GM19025 (cell line): ENCODE measurements around the gene M1AP.

Source experiments
- ATAC-seq: cut with Tn5 transposase; IDR thresholded peaks from one replicate; pipeline ENCODE4 v1.9.1; 2021; ENCODE audit warnings: mild to moderate bottlenecking, low read depth, moderate library complexity; ENCODE audit not compliant: unreplicated experiment

The M1AP gene

GRCh38 chr2:74648009-74648443 is at the start of gene M1AP:
M1AP (minus strand) TSS chr2:74648330; CDS start chr2:74640275, 8,055 bp downstream.
- ATAC-seq: no peak

GRCh38 chr2:74696829-74697228 is 48.7 kb upstream of the M1AP start:
- ATAC-seq: no peak

DNA sequence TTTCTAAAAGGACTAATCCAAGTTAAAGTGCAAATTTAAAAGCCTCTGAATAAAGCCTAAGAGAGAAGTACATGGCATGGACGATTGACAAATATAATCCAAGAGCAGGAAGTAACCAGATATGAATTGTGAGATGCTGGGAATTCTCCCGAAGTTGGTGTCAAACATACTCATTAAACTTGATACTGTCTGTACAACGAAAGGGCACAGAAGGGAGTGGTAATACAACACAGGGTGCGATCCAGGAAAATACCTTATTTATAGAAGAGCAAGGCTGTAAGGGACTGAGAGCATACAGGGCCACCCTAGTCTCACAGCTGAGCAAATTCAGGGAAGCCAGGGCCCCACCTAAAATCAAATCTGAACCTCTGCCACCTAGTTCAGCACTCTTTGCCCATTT is 47.5 kb upstream of the M1AP start:
- no peak for ATAC-seq

GRCh38 chr2:74694281-74694680 is 46.2 kb upstream of the M1AP start:
- no peak for ATAC-seq

DNA sequence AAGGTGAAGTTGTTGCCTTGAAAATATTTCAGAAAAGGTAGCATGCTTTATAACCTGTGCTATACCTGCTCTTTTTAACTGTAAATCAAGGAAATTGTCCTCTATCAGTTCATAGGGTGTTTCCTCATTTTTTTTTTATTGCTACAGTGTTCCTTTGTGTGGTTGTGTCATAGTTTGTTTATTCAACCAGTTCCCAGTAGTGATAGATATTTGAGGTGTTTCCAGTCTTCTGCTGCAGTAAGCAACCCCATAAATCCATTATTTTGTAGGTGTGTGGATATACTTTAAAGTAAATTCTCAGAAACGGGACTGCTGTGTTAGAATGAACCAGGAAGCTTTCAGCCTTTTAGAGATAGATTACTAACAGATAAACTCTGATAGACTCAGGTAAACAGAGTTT is 45.5 kb upstream of the M1AP start:
- ATAC-seq: no peak

DNA sequence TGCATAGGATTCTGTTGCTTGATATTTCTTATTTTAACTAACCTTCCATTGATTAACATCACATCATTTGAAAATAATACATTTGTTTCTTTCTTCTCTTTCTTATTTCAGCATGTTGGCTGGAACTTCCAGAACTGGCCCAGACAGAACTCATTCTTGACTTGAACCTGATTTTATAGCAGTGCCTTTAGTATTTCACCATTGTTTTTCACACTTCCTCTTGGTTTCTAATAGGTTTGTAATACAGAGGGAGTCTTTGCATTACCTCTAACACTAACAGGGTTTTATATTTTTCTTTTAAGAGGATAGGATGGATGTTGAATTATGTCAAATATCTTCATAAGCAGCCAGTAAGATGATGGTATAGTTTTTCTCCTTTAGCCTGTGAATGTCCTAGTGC is 45.1 kb upstream of the M1AP start:
- ATAC-seq: no peak

DNA sequence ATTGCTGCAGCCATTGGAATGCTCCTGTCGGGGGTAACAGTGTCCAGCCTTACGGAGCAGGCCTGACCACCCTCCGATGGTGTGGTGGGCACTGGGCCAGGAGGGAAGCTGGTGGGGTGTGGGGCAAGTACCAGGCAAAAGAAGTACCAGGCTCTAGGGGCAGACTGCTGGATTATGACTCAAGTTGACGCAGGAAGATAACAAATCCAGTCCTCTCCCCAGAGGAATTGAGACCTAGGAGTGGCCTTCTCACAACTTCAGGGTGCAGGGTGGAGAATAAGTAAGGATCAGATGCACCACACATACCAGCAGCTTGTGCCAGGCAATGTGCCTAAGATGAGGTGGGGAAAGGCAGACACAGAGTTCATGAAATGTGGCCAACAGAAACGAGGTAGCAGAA is 43.8 kb upstream of the M1AP start:
- ATAC-seq: no peak

DNA sequence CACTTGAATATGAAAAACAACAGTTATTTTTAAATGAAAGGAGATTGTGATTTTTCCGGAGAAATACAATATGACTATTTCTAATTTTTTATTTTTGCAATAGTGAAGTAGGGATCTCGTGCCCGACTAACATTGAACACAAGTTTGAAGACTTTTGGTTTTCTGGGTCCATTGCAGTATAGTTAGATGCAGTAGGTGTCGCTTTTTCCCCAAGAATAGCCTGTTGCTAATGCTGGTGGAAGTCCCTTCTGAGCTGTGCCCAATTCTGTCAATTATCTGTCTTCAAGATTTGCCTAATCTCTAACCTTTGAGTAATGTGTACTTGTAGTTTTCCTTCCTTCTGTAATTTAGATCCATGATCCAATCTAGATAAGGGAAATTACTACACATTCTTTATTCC is 42.4 kb upstream of the M1AP start:
- ATAC-seq: peak; percentile 53

DNA sequence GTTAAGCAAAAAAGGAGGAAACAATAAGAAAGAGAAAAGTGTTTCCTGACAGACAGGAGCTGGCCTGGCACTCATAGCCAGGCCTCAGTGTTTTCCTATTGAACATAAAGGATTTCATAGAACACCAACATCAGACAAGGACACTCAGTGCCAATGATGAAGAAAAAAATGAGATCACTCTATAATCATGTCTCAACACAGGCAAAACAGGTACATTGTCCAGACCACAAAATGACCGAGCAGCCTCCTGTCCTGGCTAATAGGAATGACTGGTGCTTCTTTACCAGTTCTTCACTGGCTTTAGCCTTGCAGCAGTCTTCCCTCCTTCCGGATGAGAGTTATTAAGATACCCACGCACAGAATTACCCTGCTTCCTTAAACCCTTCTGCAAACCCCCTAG is 41.5 kb upstream of the M1AP start:
- no peak for ATAC-seq

DNA sequence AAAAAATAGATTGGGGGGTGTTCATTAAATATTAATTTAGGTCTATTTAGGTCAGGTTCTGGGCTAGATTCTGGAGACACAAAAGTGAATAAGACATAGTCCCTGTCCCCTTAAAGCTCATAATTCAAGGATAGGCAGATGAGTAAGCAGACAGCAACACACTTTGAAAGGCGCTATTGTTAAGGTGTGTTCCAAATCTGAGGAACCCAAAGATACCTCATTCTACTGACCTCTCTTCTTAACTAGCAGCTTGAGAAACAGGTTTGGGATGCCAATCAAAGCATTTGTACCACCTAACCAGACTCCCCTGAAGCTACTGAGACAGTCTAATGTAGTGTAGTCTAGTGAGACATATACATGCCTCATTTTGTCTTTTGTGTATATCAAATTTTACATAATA is 40.8 kb upstream of the M1AP start:
- ATAC-seq: no peak

- ATAC-seq: no peak
Measured at GRCh38 chr2:74685408-74685807, 37.3 kb upstream of the M1AP start.

DNA sequence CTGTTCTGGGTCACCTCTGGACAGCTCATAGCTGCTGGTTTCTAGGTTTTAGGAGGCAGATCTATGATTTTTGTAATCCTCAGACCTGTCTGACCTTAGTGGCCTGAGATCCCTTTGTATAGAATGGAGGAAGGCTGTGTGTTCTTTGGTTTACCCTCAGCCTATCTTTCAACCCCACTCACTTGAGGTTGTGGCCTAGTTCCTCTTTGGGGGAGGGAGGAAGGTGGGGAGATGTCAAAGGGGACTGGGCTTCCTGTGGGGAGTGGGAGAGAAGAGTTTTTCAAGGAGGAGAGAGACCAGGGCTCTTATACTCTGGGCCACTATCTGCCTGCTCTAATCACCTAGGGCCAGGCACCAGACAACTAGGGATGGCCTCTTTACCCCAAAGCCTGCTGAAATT is 34.4 kb upstream of the M1AP start:
- ATAC-seq: no peak

DNA sequence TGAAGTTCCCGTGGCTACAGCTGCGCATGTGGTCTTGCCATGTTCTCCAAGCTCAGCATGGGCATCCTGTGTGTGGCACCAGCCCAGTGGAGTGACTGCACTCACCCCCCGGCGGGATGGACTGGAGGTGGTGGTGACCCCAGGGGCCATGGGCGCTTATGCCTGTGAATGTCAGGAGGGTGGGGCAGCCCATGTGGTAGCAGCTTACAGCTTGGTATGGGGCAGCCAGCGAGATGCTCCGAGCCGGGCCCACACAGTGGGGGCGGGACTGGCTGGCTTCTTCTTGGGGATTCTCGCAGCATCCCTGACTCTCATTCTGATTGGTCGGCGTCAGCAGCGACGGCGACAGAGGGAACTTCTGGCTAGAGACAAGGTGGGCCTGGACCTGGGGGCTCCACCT is 31.5 kb upstream of the M1AP start:
- ATAC-seq: no peak

DNA sequence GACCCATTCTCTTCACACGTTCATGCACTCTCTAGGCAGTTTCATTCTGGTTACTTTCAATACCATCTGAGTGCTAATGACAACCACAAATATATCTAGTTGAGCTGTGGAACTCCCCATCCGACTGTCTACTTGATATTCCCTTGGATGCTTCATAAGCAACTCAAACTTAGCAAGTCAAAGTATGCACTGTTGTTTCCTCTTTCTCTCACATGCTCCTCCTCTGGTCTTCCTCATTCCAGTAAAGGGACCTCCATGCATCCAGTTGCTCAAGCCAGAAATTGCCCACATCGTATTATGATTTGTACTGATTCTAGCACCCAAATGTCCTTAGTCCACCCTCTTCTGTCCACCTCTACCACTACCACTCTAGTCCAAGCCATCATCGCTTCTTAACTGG is 28.2 kb upstream of the M1AP start:
- no peak for ATAC-seq

DNA sequence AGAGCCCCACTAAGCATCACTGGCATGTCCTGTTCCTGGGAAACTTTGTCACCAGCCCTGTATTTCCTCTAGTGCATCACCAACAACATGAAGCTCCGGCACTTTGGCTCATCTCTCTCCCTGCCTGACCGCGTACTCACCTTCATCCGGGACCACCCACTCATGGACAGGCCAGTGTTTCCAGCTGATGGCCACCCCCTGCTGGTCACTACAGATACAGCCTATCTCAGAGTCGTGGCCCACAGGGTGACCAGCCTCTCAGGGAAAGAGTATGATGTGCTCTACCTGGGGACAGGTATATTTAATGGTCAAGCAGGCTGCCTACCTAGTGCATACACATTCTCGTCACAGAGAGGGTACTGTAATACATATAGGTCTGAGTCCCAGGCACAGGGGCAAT is 27.0 kb upstream of the M1AP start:
- ATAC-seq: no peak

DNA sequence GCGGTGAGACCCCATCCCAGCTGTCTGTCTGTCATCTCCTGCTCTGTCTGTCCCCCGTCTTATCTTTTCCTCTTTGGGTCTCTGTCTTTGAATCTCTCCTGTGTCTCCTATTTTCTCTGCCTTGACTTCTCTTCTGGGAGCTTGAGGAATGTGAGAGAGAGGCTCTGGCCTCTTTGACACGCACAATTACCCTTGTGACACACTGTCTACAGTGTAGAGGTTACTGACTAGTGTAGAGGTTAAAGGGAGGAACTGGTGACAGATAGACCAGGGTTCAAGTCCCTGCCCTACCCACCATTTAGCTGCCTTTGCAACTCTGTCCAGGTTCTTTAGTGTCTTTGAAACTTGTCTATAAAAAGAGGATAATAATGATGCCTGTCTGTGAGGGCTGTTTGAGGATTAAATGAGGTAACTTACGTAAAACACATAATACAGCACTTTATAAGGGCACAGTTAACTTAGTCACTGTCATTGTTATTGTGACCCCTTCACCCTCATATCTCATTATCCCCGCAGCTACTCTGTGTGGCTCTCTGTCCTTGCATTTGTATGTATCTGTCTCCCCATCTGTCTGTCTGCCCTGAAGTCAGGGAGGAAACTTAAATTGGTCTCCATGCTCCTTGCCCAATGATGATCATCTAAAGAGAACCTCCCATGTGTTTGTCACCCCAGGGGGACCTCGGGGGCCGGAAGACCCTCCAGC is 25.8 kb upstream of the M1AP start:
- ATAC-seq: no peak

DNA sequence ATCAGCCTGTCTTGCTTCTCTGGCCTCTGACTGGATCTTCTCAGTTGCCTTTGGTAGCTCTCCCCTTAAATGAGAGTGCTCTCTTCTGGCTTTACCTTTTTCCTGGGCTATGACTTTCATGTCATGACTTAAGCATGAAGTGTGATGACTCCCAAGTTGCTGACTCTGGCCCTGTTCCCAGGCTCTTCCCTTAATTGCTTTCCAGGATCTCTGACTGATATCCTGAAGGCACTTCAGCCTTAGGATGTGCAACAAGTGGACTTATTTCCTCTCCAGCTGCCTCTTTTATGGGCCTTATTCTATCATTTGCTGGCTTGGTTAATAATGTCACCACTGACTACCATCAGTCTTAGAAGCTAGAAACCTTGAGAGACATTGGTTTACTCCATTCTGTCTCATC is 23.3 kb upstream of the M1AP start:
- no peak for ATAC-seq

GRCh38 chr2:74670263-74670662 is 22.1 kb upstream of the M1AP start:
- ATAC-seq: no peak

DNA sequence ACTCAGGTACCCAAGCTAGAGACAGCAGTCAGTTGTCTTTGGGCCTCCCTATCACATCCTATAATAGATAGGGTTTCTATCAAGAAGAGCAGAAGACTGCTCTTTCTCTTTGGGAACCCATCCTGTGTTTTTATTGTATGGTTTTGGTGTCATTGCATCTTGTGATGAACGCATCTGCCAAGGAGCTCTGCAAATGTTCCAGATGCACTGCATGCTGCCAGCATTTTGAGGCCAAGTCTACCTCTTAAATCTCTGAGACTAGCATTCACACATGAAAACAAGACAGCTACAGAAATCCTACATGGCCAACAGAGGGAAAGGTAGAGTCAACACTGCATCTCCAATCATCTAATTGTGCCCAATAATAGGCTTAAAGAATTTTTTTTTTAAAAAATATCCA is 20.0 kb upstream of the M1AP start:
- no peak for ATAC-seq

GRCh38 chr2:74659462-74659861 is 11.3 kb upstream of the M1AP start:
- no peak for ATAC-seq

GRCh38 chr2:74658516-74658915 is 10.4 kb upstream of the M1AP start:
- no peak for ATAC-seq

DNA sequence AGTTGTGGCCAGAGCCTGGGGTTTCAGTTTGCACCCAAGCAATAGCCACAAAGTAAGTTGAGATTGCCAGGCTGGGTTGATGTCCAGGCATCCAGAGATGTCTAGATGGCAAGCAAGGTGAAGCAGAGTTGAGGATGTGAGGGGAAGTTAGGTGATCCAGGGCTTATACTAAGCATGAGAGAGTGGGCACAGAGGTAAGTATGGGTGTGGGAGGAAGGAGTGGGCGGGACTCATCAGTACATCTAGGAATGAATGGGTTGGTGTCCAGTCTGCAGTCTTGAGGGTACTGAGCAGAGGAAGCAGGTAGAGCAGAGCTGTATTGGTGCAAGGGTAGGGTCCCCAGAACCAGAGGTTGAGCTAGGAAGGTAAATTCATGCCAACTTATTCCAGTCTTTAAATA is 7.4 kb upstream of the M1AP start:
- no peak for ATAC-seq
